ENCODE measurements around the gene PPP4R3A.

The PPP4R3A gene

DNA sequence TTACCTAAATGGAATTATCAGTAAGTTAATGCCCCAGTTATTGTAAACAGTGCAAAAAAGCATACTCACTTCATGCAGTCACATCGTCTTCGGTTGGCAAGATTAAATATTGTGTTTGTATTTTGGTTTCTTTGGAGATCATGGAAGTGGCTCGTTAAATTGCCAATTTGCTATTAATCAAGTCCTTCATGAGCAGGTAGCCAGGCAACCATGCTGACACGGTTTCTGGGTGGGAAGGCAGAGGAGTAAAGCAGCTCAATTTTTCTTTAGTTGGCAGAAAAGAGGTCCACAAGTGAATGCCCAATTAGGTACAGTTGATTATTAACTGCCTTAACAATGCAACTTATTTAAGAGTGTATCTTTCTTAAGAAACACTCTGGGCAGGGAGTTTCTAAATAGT lies 43.9 kb downstream of the PPP4R3A start:
- Histone ChIP-seq H3K4me3 (ENCODE audit: low read depth, low read length) (no peak overlapping the region), H2AFZ (ENCODE audit: insufficient read depth, low read length, poor library complexity) (no peak overlapping the region), H3K9me3 (ENCODE audit: insufficient read depth, low read depth, low read length) (no peaks in the 10 kb centered on the region), H3K18ac (ENCODE audit: low read length) (no peak overlapping the region), H3K23ac (ENCODE audit: low read length) (no peak overlapping the region), H3K4ac (ENCODE audit: low read depth, low read length) (no peak overlapping the region), H3K79me2 (ENCODE audit: control insufficient read depth, insufficient read depth, low read length, poor library complexity) (no peaks in the 10 kb centered on the region), H2BK120ac (ENCODE audit: insufficient read depth, low read length, poor library complexity) (no peak overlapping the region), H3K27ac (ENCODE audit: low read depth, low read length) (no peak overlapping the region), H3K14ac (ENCODE audit: low read length) (no peak overlapping the region), H4K91ac (ENCODE audit: low read depth, low read length) (no peak overlapping the region), H4K8ac (ENCODE audit: low read depth, low read length) (no peak overlapping the region), H3K9ac (ENCODE audit: low read length) (no peak overlapping the region), H3K79me1 (ENCODE audit: low read length) (no peaks in the 10 kb centered on the region), H4K12ac (ENCODE audit: low read depth, low read length) (no peak overlapping the region), H2BK5ac (ENCODE audit: low read depth, low read length, poor library complexity) (no peak overlapping the region), H3K4me1 (ENCODE audit: control insufficient read depth in 1 of 2, insufficient read depth in 2 of 2, low read length in 2 of 2) (no peaks in the 10 kb centered on the region), H3K27me3 (ENCODE audit: insufficient read depth, low read length) (no peaks in the 10 kb centered on the region), H3K4me2 (ENCODE audit: low read length) (no peak overlapping the region), H2BK12ac (ENCODE audit: low read length) (no peak overlapping the region), H2AK5ac (ENCODE audit: low read length) (no peak overlapping the region), H3K36me3 (ENCODE audit: control insufficient read depth in 1 of 2, insufficient read depth in 2 of 2, low read length in 2 of 2) (peaks cover 23 to 31% of the 10 kb centered on the region in 2 experiments)
- no peak for DNase-seq
- no CpG with 5 or more reads among the region's 4 CpGs for WGBS (ENCODE audit: extremely low coverage, insufficient coverage, insufficient read length)

GRCh38 chr14:91464615-91465205 lies 45.4 kb downstream of the PPP4R3A start:
- H2AK5ac ChIP-seq (ENCODE audit: low read length): no peak overlapping the region

DNA sequence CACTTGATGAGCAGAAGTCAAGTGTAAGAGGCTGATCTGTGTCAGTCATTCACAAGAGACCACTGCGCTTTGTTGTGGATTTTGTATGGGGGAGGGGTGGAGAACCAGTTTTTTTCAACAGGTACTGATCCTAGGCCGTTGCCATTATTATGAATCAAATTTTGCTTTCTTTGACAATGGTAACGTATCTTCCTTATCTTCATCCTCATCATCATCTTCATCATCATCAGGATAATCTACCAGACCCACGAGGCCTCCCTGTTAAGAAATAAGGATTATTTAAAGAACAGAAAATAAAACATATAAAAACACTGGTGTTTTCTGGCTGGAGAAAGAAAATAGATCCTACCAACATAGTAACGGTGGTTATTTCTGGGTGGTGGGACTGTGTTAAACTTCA lies 51.5 kb downstream of the PPP4R3A start:
- no peak overlapping the region for H3K23ac ChIP-seq (ENCODE audit: low read length)
- no peak overlapping the region for H2AK5ac ChIP-seq (ENCODE audit: low read length)
- H2BK12ac ChIP-seq (ENCODE audit: low read length): no peak overlapping the region
- H3K79me2 ChIP-seq (ENCODE audit: control insufficient read depth, insufficient read depth, low read length, poor library complexity): no peaks in the 10 kb centered on the region
- H2BK120ac ChIP-seq (ENCODE audit: insufficient read depth, low read length, poor library complexity): no peak overlapping the region
- no peaks in the 10 kb centered on the region for H3K79me1 ChIP-seq (ENCODE audit: low read length)
- no peak overlapping the region for H3K14ac ChIP-seq (ENCODE audit: low read length)
- H2AFZ ChIP-seq (ENCODE audit: insufficient read depth, low read length, poor library complexity): no peak overlapping the region
- H3K18ac ChIP-seq (ENCODE audit: low read length): no peak overlapping the region
- H3K4me1 ChIP-seq (ENCODE audit: control insufficient read depth in 1 of 2, insufficient read depth in 2 of 2, low read length in 2 of 2): no peaks in the 10 kb centered on the region
- H3K36me3 ChIP-seq (ENCODE audit: control insufficient read depth in 1 of 2, insufficient read depth in 2 of 2, low read length in 2 of 2): peaks cover 26 to 38% of the 10 kb centered on the region in 2 experiments
- H2BK5ac ChIP-seq (ENCODE audit: low read depth, low read length, poor library complexity): no peak overlapping the region
- H3K9ac ChIP-seq (ENCODE audit: low read length): no peak overlapping the region
- H4K8ac ChIP-seq (ENCODE audit: low read depth, low read length): no peak overlapping the region
- H4K12ac ChIP-seq (ENCODE audit: low read depth, low read length): no peak overlapping the region
- no CpG with 5 or more reads among the region's 5 CpGs for WGBS (ENCODE audit: extremely low coverage, insufficient coverage, insufficient read length)
- H4K91ac ChIP-seq (ENCODE audit: low read depth, low read length): no peak overlapping the region
- no peaks in the 10 kb centered on the region for H3K9me3 ChIP-seq (ENCODE audit: insufficient read depth, low read depth, low read length)
- no peak overlapping the region for H3K4me2 ChIP-seq (ENCODE audit: low read length)
- DNase-seq: no peak
- H3K4ac ChIP-seq (ENCODE audit: low read depth, low read length): no peak overlapping the region
- no peak overlapping the region for H3K27ac ChIP-seq (ENCODE audit: low read depth, low read length)
- H3K27me3 ChIP-seq (ENCODE audit: insufficient read depth, low read length): no peaks in the 10 kb centered on the region
- H3K4me3 ChIP-seq (ENCODE audit: low read depth, low read length): no peak overlapping the region

More at GRCh38 chr14:91464615-91465205, 45.4 kb downstream of the PPP4R3A start:
- Histone ChIP-seq H3K18ac (ENCODE audit: low read length) (no peak overlapping the region), H2BK120ac (ENCODE audit: insufficient read depth, low read length, poor library complexity) (no peak overlapping the region), H2BK5ac (ENCODE audit: low read depth, low read length, poor library complexity) (no peak overlapping the region), H3K9me3 (ENCODE audit: insufficient read depth, low read depth, low read length) (no peaks in the 10 kb centered on the region), H3K9ac (ENCODE audit: low read length) (no peak overlapping the region), H3K23ac (ENCODE audit: low read length) (no peak overlapping the region), H2AFZ (ENCODE audit: insufficient read depth, low read length, poor library complexity) (no peak overlapping the region), H2BK12ac (ENCODE audit: low read length) (no peak overlapping the region), H4K12ac (ENCODE audit: low read depth, low read length) (no peak overlapping the region), H3K36me3 (ENCODE audit: control insufficient read depth in 1 of 2, insufficient read depth in 2 of 2, low read length in 2 of 2) (peaks cover 32 to 36% of the 10 kb centered on the region in 2 experiments), H3K79me1 (ENCODE audit: low read length) (no peaks in the 10 kb centered on the region), H3K4me1 (ENCODE audit: control insufficient read depth in 1 of 2, insufficient read depth in 2 of 2, low read length in 2 of 2) (no peaks in the 10 kb centered on the region), H3K27ac (ENCODE audit: low read depth, low read length) (no peak overlapping the region), H4K8ac (ENCODE audit: low read depth, low read length) (no peak overlapping the region), H3K14ac (ENCODE audit: low read length) (no peak overlapping the region), H3K79me2 (ENCODE audit: control insufficient read depth, insufficient read depth, low read length, poor library complexity) (no peaks in the 10 kb centered on the region), H3K4me2 (ENCODE audit: low read length) (no peak overlapping the region), H3K4me3 (ENCODE audit: low read depth, low read length) (no peak overlapping the region), H4K91ac (ENCODE audit: low read depth, low read length) (no peak overlapping the region), H3K27me3 (ENCODE audit: insufficient read depth, low read length) (no peaks in the 10 kb centered on the region), H3K4ac (ENCODE audit: low read depth, low read length) (no peak overlapping the region)
- no peak for DNase-seq
- no CpG with 5 or more reads among the region's 3 CpGs for WGBS (ENCODE audit: extremely low coverage, insufficient coverage, insufficient read length)

DNA sequence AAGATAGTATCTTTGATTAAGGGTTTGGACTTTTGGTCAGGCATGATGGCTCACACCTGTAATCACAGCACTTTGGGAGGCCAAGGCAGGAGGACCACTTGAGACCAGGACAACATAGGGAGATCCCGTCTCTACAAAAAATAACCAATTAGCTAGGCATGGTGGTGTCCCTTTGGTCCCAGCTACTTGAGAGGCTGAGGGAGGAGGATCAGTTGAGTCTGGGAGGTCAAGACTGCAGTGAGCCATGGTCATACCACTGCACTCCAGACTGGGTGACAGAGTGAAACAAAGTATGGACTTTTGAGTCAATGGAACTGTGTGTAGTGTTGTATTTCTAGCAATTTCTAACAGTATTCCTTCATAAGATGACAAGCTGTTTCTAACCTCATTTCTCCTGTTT lies 53.8 kb downstream of the PPP4R3A start:
- Histone ChIP-seq H3K4me2 (ENCODE audit: low read length) (no peak overlapping the region), H3K27me3 (ENCODE audit: insufficient read depth, low read length) (no peaks in the 10 kb centered on the region), H3K79me1 (ENCODE audit: low read length) (no peaks in the 10 kb centered on the region), H3K18ac (ENCODE audit: low read length) (no peak overlapping the region), H3K4me1 (ENCODE audit: control insufficient read depth in 1 of 2, insufficient read depth in 2 of 2, low read length in 2 of 2) (no peaks in the 10 kb centered on the region), H3K23ac (ENCODE audit: low read length) (no peak overlapping the region), H3K9ac (ENCODE audit: low read length) (no peak overlapping the region), H4K8ac (ENCODE audit: low read depth, low read length) (no peak overlapping the region), H3K4me3 (ENCODE audit: low read depth, low read length) (no peak overlapping the region), H3K79me2 (ENCODE audit: control insufficient read depth, insufficient read depth, low read length, poor library complexity) (no peaks in the 10 kb centered on the region), H3K4ac (ENCODE audit: low read depth, low read length) (no peak overlapping the region), H2AK5ac (ENCODE audit: low read length) (no peak overlapping the region), H2BK5ac (ENCODE audit: low read depth, low read length, poor library complexity) (no peak overlapping the region), H3K27ac (ENCODE audit: low read depth, low read length) (no peak overlapping the region), H2AFZ (ENCODE audit: insufficient read depth, low read length, poor library complexity) (no peak overlapping the region), H3K36me3 (ENCODE audit: control insufficient read depth in 1 of 2, insufficient read depth in 2 of 2, low read length in 2 of 2) (peaks cover 19 to 31% of the 10 kb centered on the region in 2 experiments), H2BK120ac (ENCODE audit: insufficient read depth, low read length, poor library complexity) (no peak overlapping the region), H4K91ac (ENCODE audit: low read depth, low read length) (no peak overlapping the region), H3K9me3 (ENCODE audit: insufficient read depth, low read depth, low read length) (no peaks in the 10 kb centered on the region), H4K12ac (ENCODE audit: low read depth, low read length) (no peak overlapping the region), H2BK12ac (ENCODE audit: low read length) (no peak overlapping the region), H3K14ac (ENCODE audit: low read length) (no peak overlapping the region)
- DNase-seq: no peak
- WGBS (ENCODE audit: extremely low coverage, insufficient coverage, insufficient read length): no CpG with 5 or more reads among the region's 1 CpG
